HepG2 (cell line): ENCODE data around the gene ARGLU1. TPM values are rescaled to one million over a fixed set of nuclear protein-coding genes. Genes with fewer than 3 reads are reported as not detected.
A peak's percentile ranks its signal among the peaks of the same experiment; 100 is the strongest.

Source experiments
- AGO2 ChIP-seq: fragments of 200-400 bp; formaldehyde crosslinking; optimal IDR thresholded peaks from 2 replicates; pipeline ENCODE3; 2017; ENCODE audit warnings: mild to moderate bottlenecking, low read depth, low read length, moderate library complexity
- ATF6 ChIP-seq: sonication (generic); formaldehyde crosslinking; conservative IDR thresholded peaks from 2 replicates; pipeline ENCODE4 v1.4.0; 2020; ENCODE audit warnings: missing genetic modification reagents
- HNRNPUL1 ChIP-seq: fragments of 200-400 bp; formaldehyde crosslinking; IDR thresholded peaks from 2 replicates; pipeline ENCODE4 v1.6.1; 2017; ENCODE audit warnings: low read depth, mild to moderate bottlenecking, low read length, moderate library complexity
- IRF9 ChIP-seq: sonication (generic); formaldehyde crosslinking; IDR thresholded peaks from 2 replicates; pipeline ENCODE4 v1.8.0; 2022; ENCODE audit warnings: missing genetic modification reagents, mild to moderate bottlenecking, borderline replicate concordance
- KMT2B ChIP-seq: IDR thresholded peaks from 2 replicates; pipeline ENCODE4 v1.6.1; 2016; ENCODE audit warnings: missing genetic modification reagents, missing compliant biosample characterization
- MTF2 ChIP-seq: sonication (generic); formaldehyde crosslinking; IDR thresholded peaks from 2 replicates; pipeline ENCODE4 v1.5.0; 2020; ENCODE audit warnings: missing genetic modification reagents, borderline replicate concordance
- MZF1 ChIP-seq: sonication (generic); formaldehyde crosslinking; IDR thresholded peaks from 2 replicates; pipeline ENCODE4 v1.8.1; 2023; ENCODE audit warnings: mild to moderate bottlenecking, missing genetic modification reagents, borderline replicate concordance
- PPARG ChIP-seq: conservative IDR thresholded peaks from 2 replicates; pipeline ENCODE4 v1.6.1; 2016; ENCODE audit warnings: missing biosample characterization, missing genetic modification reagents
- RBFOX2 ChIP-seq: fragments of 200-400 bp; formaldehyde crosslinking; IDR thresholded peaks from 2 replicates; pipeline ENCODE4 v1.6.1; 2017; ENCODE audit warnings: low read depth, mild to moderate bottlenecking, low read length
- RXRA ChIP-seq: sonication (generic); formaldehyde crosslinking; IDR thresholded peaks from 2 replicates; pipeline ENCODE4 v1.5.1; 2020; ENCODE audit warnings: missing genetic modification reagents
- THAP11 ChIP-seq: IDR thresholded peaks from 2 replicates; pipeline ENCODE4 v1.6.1; 2016; ENCODE audit warnings: missing biosample characterization, missing genetic modification reagents
- ZNF230 ChIP-seq: sonication (generic); formaldehyde crosslinking; IDR thresholded peaks from 2 replicates; pipeline ENCODE4 v1.4.0; 2020; ENCODE audit warnings: mild to moderate bottlenecking, missing genetic modification reagents
- ZNF549 ChIP-seq: sonication (generic); formaldehyde crosslinking; IDR thresholded peaks from 2 replicates; pipeline ENCODE4 v1.5.0; 2020; ENCODE audit warnings: missing genetic modification reagents
- ZSCAN20 ChIP-seq: sonication (generic); formaldehyde crosslinking; IDR thresholded peaks from 2 replicates; pipeline ENCODE4 v1.4.0; 2020; ENCODE audit warnings: missing genetic modification reagents, mild to moderate bottlenecking, borderline replicate concordance
- ZZZ3 ChIP-seq: sonication (generic); formaldehyde crosslinking; IDR thresholded peaks from 2 replicates; pipeline ENCODE4 v1.4.0; 2020; ENCODE audit warnings: missing genetic modification reagents, mild to moderate bottlenecking, borderline replicate concordance
- polyA plus RNA-seq, 8 experiments: library from polyadenylated mRNA; depleted of rRNA in 3 of 8; stranded (reverse) in 7 of 8; unstranded in 1 of 8; fragments of >200 nt; fragmentation: Illumina TruSeq in 4 of 8; extraction: Trizol in 4 of 8; gene quantifications; 2 replicates each; pipeline versions ENCODE4 v1.2.1 to v1.2.3, GENCODE V29; 2011 to 2016; ENCODE audit warnings: low read depth in 4 of 8, missing spikeins in 1 of 8, mixed read lengths in 1 of 8; ENCODE audit not compliant: insufficient read depth in 1 of 8
- total RNA-seq, 5 experiments: library from RNA; depleted of rRNA; stranded (reverse); fragments of >200 nt; fragmentation: Illumina TruSeq; extraction: Trizol; gene quantifications; 2 replicates each; pipeline ENCODE4 v1.2.3, GENCODE V29; 2016; ENCODE audit warnings: low read depth in 1 of 5
- TF ChIP-seq, protein P1 (sequence below): IDR thresholded peaks from 2 replicates; pipeline ENCODE4 v1.6.1; 2016; ENCODE audit warnings: low read depth, missing genetic modification reagents, missing compliant biosample characterization
- TF ChIP-seq, protein P2 (sequence below): sonication (generic); formaldehyde crosslinking; IDR thresholded peaks from 2 replicates; pipeline ENCODE4 v1.5.1; 2020; ENCODE audit warnings: missing genetic modification reagents, mild to moderate bottlenecking, borderline replicate concordance

ARGLU1 gene
- total and polyA plus RNA-seq, 2 of the 13 experiments (the other 11 are each of a cell fraction or from before 2014, with no cell fraction given) = 47.1 to 70.6 TPM

- TF ChIP-seq RXRA (CRISPR knock-in tag) = peak; percentile 35; the same call in 1 of the 2 replicates
- TF ChIP-seq, protein P1, sequence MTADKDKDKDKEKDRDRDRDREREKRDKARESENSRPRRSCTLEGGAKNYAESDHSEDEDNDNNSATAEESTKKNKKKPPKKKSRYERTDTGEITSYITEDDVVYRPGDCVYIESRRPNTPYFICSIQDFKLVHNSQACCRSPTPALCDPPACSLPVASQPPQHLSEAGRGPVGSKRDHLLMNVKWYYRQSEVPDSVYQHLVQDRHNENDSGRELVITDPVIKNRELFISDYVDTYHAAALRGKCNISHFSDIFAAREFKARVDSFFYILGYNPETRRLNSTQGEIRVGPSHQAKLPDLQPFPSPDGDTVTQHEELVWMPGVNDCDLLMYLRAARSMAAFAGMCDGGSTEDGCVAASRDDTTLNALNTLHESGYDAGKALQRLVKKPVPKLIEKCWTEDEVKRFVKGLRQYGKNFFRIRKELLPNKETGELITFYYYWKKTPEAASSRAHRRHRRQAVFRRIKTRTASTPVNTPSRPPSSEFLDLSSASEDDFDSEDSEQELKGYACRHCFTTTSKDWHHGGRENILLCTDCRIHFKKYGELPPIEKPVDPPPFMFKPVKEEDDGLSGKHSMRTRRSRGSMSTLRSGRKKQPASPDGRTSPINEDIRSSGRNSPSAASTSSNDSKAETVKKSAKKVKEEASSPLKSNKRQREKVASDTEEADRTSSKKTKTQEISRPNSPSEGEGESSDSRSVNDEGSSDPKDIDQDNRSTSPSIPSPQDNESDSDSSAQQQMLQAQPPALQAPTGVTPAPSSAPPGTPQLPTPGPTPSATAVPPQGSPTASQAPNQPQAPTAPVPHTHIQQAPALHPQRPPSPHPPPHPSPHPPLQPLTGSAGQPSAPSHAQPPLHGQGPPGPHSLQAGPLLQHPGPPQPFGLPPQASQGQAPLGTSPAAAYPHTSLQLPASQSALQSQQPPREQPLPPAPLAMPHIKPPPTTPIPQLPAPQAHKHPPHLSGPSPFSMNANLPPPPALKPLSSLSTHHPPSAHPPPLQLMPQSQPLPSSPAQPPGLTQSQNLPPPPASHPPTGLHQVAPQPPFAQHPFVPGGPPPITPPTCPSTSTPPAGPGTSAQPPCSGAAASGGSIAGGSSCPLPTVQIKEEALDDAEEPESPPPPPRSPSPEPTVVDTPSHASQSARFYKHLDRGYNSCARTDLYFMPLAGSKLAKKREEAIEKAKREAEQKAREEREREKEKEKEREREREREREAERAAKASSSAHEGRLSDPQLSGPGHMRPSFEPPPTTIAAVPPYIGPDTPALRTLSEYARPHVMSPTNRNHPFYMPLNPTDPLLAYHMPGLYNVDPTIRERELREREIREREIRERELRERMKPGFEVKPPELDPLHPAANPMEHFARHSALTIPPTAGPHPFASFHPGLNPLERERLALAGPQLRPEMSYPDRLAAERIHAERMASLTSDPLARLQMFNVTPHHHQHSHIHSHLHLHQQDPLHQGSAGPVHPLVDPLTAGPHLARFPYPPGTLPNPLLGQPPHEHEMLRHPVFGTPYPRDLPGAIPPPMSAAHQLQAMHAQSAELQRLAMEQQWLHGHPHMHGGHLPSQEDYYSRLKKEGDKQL (CRISPR knock-in tag) = no peak
- TF ChIP-seq RBFOX2 = peak; percentile 94
- TF ChIP-seq IRF9 (CRISPR knock-in tag) = no peak
- TF ChIP-seq ZNF230 (CRISPR knock-in tag) = peak; percentile 2; the same call in 1 of the 2 replicates
- peak; percentile 88 for TF ChIP-seq AGO2
- TF ChIP-seq MTF2 = no peak
- TF ChIP-seq ZSCAN20 (CRISPR knock-in tag) = peak; percentile 24; the same call in 1 of the 2 replicates
- no peak for TF ChIP-seq ATF6 (CRISPR knock-in tag)
- TF ChIP-seq HNRNPUL1 = no peak
- 0 out of 2 replicates have a peak, but pooled peaks have one; percentile 29 for TF ChIP-seq PPARG (CRISPR knock-in tag)
- no peak for TF ChIP-seq ZNF549 (CRISPR knock-in tag)
- TF ChIP-seq KMT2B (CRISPR knock-in tag) = peak; percentile 64; the same call in 1 of the 2 replicates
- TF ChIP-seq THAP11 = peak; percentile 72
- peak; percentile 23; the same call in 1 of the 2 replicates for TF ChIP-seq ZZZ3
- TF ChIP-seq MZF1 (CRISPR knock-in tag) = 0 out of 2 replicates have a peak, but pooled peaks have one; percentile 28
- TF ChIP-seq, protein P2, sequence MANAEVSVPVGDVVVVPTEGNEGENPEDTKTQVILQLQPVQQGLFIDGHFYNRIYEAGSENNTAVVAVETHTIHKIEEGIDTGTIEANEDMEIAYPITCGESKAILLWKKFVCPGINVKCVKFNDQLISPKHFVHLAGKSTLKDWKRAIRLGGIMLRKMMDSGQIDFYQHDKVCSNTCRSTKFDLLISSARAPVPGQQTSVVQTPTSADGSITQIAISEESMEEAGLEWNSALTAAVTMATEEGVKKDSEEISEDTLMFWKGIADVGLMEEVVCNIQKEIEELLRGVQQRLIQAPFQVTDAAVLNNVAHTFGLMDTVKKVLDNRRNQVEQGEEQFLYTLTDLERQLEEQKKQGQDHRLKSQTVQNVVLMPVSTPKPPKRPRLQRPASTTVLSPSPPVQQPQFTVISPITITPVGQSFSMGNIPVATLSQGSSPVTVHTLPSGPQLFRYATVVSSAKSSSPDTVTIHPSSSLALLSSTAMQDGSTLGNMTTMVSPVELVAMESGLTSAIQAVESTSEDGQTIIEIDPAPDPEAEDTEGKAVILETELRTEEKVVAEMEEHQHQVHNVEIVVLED (CRISPR knock-in tag) = peak; percentile 88
These were observed at the start of gene ARGLU1 (continued) for GRCh38 chr13:106567474-106568298.
